Keratinocyte (primary cell): Measurements from ENCODE around the gene DEFB123. TPM values are rescaled to one million over a fixed set of nuclear protein-coding genes. Genes with fewer than 3 reads are reported as not detected.

Experiments used
- DNase-seq: peaks from one replicate; pipeline ENCODE4 v3.0.0-alpha.2; 2011; ENCODE audit warnings: low read depth, missing footprints, low spot score
- FAIRE-seq: peaks from 2 replicates; lab custom pipeline; 2011; peaks lifted over from hg19 to GRCh38; lab: Jason Lieb, UNC
- H2AFZ ChIP-seq: 2 replicates; pipeline ENCODE4 v1.6.0; 2012; ENCODE audit warnings: low read length, control low read depth, inconsistent platforms; ENCODE audit not compliant: control insufficient read depth
- H3K27ac ChIP-seq: 2 replicates; pipeline ENCODE4 v1.5.1; 2011; ENCODE audit warnings: low read length; ENCODE audit not compliant: control insufficient read depth, insufficient read depth
- H3K27me3 ChIP-seq: 3 replicates; pipeline ENCODE4 v1.6.0; 2011; ENCODE audit warnings: low read length; ENCODE audit not compliant: control insufficient read depth, insufficient read depth; ENCODE audit errors: extremely low read depth
- H3K36me3 ChIP-seq, 2 experiments: 2 replicates in 1 of 2; 3 replicates in 1 of 2; pipeline ENCODE4 v1.5.1; 2011; ENCODE audit warnings: low read length in 2 of 2, mild to moderate bottlenecking in 1 of 2; ENCODE audit not compliant: control insufficient read depth in 2 of 2, insufficient read depth in 2 of 2; ENCODE audit errors: extremely low read depth in 1 of 2
- H3K4me1 ChIP-seq: 3 replicates; pipeline ENCODE4 v1.5.1; 2011; ENCODE audit warnings: low read length; ENCODE audit not compliant: control insufficient read depth, insufficient read depth; ENCODE audit errors: extremely low read depth
- H3K4me2 ChIP-seq: 3 replicates; pipeline ENCODE4 v1.6.0; 2011; ENCODE audit warnings: low read depth, low read length; ENCODE audit not compliant: control insufficient read depth, insufficient read depth; ENCODE audit errors: extremely low read depth
- H3K4me3 ChIP-seq, 3 experiments: fragments of 200-600 bp in 1 of 3; sonication (generic) in 1 of 3; 2 replicates in 2 of 3; 3 replicates in 1 of 3; pipeline ENCODE4 v1.5.1; 2011 to 2016; ENCODE audit warnings: low read length in 3 of 3, mild to moderate bottlenecking in 3 of 3, control low read depth in 2 of 3, inconsistent platforms in 1 of 3, low read depth in 1 of 3, mixed read lengths in 1 of 3, mixed run types in 1 of 3, moderate library complexity in 1 of 3; ENCODE audit not compliant: control insufficient read depth in 2 of 3, insufficient read depth in 2 of 3; ENCODE audit errors: extremely low read depth in 1 of 3
- H3K79me2 ChIP-seq: 2 replicates; pipeline ENCODE4 v1.6.0; 2012; ENCODE audit warnings: low read length; ENCODE audit not compliant: control insufficient read depth, insufficient read depth
- H3K9ac ChIP-seq: 3 replicates; pipeline ENCODE4 v1.6.0; 2011; ENCODE audit warnings: low read length; ENCODE audit not compliant: control insufficient read depth, insufficient read depth; ENCODE audit errors: extremely low read depth
- H3K9me1 ChIP-seq: 3 replicates; pipeline ENCODE4 v1.6.0; 2011; ENCODE audit warnings: low read length; ENCODE audit not compliant: control insufficient read depth, insufficient read depth; ENCODE audit errors: extremely low read depth
- H3K9me3 ChIP-seq: 2 replicates; pipeline ENCODE4 v1.5.1; 2012; ENCODE audit warnings: low read depth, low read length; ENCODE audit not compliant: control insufficient read depth
- H4K20me1 ChIP-seq: 3 replicates; pipeline ENCODE4 v1.6.0; 2011; ENCODE audit warnings: low read length; ENCODE audit not compliant: control insufficient read depth, insufficient read depth; ENCODE audit errors: extremely low read depth
- EZH2 ChIP-seq: IDR thresholded peaks from one replicate; pipeline ENCODE4 v1.6.1; 2012; ENCODE audit warnings: inconsistent platforms, mild to moderate bottlenecking, low read length, moderate library complexity
- dilution Hi-C: fragments of 300-500 bp; cut with MboI; formaldehyde crosslinking; loops from one replicate; pipeline ENCODE4 v1.7.0; 2020; ENCODE audit warnings: low sequenced_read_pairs; ENCODE audit not compliant: extremely low pct_ligation_motif_present
- polyA plus RNA-seq, 5 experiments: library from polyadenylated mRNA; depleted of rRNA in 3 of 5; stranded (reverse) in 3 of 5; stranded (forward) in 1 of 5; unstranded in 1 of 5; fragments of >200 nt; gene quantifications; 1 replicate in 1 of 5; 2 replicates in 3 of 5; 3 replicates in 1 of 5; pipeline versions ENCODE4 v1.2.1 to v1.2.3, GENCODE V29; 2011 to 2012; ENCODE audit warnings: missing spikeins in 2 of 5, low read depth in 1 of 5, low replicate concordance in 1 of 5
- TF ChIP-seq, protein P1 (sequence below), 3 experiments: IDR thresholded peaks in 1 of 3; conservative IDR thresholded peaks in 1 of 3; optimal IDR thresholded peaks in 1 of 3; 2 replicates in 2 of 3; 3 replicates in 1 of 3; pipeline versions ENCODE3 to v1.5.1; 2011; ENCODE audit warnings: low read length in 3 of 3, mild to moderate bottlenecking in 3 of 3, moderate library complexity in 2 of 3, control low read depth in 1 of 3, inconsistent platforms in 1 of 3; ENCODE audit not compliant: insufficient read depth in 2 of 3; ENCODE audit errors: extremely low read depth in 1 of 3

DEFB123 gene
- polyA plus RNA-seq, 1 donor (not counting 4 experiments of a cell fraction or from before 2014, with no cell fraction given): not detected

DNA sequence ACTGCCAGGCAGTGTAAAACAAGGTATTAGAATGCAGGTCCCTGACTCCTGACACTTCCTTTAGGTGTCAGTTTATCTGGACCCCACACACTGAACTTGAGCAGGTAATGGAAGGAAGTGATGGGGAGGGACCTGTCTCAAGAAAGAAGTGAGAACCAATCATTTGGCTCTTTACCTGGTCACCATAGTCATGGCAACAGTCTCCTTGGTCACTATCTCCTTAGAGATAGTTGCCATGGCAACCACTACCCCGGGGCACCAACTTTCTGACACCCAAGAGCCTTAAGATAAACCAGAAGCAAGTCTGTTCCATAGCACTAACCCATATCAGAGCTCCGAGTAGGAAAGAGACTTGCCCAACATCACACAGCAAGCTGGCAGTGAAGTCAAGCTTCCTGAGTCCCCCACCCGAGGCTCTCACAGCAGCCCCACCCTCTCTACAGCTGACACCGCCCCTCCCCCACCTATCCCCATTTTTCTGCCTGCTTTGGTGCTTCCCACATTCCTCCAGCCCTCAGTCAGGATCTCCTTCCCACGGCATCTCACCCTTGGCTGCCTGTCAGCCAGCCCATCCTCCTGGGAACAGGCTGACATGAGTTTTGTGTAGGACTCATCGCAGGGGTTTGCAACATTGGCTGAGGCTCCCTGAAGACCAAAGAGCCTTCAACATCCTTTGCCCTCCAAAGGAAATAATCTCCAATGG, 57.6 kb downstream of the DEFB123 start:
- dilution Hi-C loops: no loop called here
- FAIRE-seq: no peak
- Histone ChIP-seq H3K9me1 (no peaks in the 10 kb centered on the region), H3K4me3 (no peak overlapping the region), H3K4me2 (no peak overlapping the region), H3K9ac (no peak overlapping the region), H2AFZ (no peak overlapping the region), H3K79me2 (no peaks in the 10 kb centered on the region), H3K36me3 (no peaks in the 10 kb centered on the region), H3K4me1 (no peaks in the 10 kb centered on the region), H3K27ac (no peak overlapping the region), H3K27me3 (peaks cover 11% of the 10 kb centered on the region), H4K20me1 (no peaks in the 10 kb centered on the region), H3K9me3 (no peaks in the 10 kb centered on the region)
- TF ChIP-seq, protein P1, sequence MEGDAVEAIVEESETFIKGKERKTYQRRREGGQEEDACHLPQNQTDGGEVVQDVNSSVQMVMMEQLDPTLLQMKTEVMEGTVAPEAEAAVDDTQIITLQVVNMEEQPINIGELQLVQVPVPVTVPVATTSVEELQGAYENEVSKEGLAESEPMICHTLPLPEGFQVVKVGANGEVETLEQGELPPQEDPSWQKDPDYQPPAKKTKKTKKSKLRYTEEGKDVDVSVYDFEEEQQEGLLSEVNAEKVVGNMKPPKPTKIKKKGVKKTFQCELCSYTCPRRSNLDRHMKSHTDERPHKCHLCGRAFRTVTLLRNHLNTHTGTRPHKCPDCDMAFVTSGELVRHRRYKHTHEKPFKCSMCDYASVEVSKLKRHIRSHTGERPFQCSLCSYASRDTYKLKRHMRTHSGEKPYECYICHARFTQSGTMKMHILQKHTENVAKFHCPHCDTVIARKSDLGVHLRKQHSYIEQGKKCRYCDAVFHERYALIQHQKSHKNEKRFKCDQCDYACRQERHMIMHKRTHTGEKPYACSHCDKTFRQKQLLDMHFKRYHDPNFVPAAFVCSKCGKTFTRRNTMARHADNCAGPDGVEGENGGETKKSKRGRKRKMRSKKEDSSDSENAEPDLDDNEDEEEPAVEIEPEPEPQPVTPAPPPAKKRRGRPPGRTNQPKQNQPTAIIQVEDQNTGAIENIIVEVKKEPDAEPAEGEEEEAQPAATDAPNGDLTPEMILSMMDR (optimal IDR thresholded peaks at IDR 0.05 in 1 of 3, IDR thresholded peaks at IDR 0.05 in 1 of 3, conservative IDR thresholded peaks at IDR 0.05 in 1 of 3; ENCODE audit: extremely low read depth in 1 of 3, insufficient read depth in 2 of 3, low read length in 3 of 3): no peak
- TF ChIP-seq EZH2: no peak
- no peak for DNase-seq

Other genes starting within 250 kb of the DEFB123 start
- not detected in 3 replicates for gene DEFB115, start 183.0 kb upstream of the DEFB123 start, polyA plus RNA-seq
- gene DEFB116, start 132.0 kb upstream of the DEFB123 start, polyA plus RNA-seq: not detected in 3 replicates
- gene DEFB118, start 72.0 kb upstream of the DEFB123 start, polyA plus RNA-seq: not detected in 3 replicates
- not detected in 3 replicates for gene DEFB119, start 50.0 kb upstream of the DEFB123 start, polyA plus RNA-seq
- not detected in 3 replicates for gene DEFB121, start 34.4 kb upstream of the DEFB123 start, polyA plus RNA-seq
- not detected in 3 replicates for gene DEFB124, start 34.5 kb downstream of the DEFB123 start, polyA plus RNA-seq
- gene REM1, start 34.7 kb downstream of the DEFB123 start, polyA plus RNA-seq: not detected in 3 replicates
- 127 to 175 TPM (median 151 TPM) in 3 replicates for gene HM13, start 73.8 kb downstream of the DEFB123 start, polyA plus RNA-seq
- gene ID1, start 164.7 kb downstream of the DEFB123 start, polyA plus RNA-seq: 24.4 to 40.8 TPM (median 33.0 TPM) in 3 replicates
- gene COX4I2, start 197.3 kb downstream of the DEFB123 start, polyA plus RNA-seq: not detected in 3 replicates